ENCODE measurements around the gene POLR3G.

GRCh38 chr5:90474235-90475107 is at the start of gene POLR3G, which contains the start of gene MBLAC2:
- TF ChIP-seq CTCF (IDR thresholded peaks at IDR 0.05) (peak in 4 of 5 experiments; percentile 20 to 85 (median 61)), POLR2A (IDR thresholded peaks at IDR 0.05) (peak; percentile 72 to 80), EP300 (IDR thresholded peaks at IDR 0.05) (peak; percentile 81 to 97)
